NCI-H2196 (cell line): ENCODE measurements around the gene MFRP.

Experiments
- DNase-seq: peaks from one replicate; lab custom pipeline; 2025; ENCODE audit not compliant: unreplicated experiment; lab: John Stamatoyannopoulos, UW

The MFRP gene

DNA sequence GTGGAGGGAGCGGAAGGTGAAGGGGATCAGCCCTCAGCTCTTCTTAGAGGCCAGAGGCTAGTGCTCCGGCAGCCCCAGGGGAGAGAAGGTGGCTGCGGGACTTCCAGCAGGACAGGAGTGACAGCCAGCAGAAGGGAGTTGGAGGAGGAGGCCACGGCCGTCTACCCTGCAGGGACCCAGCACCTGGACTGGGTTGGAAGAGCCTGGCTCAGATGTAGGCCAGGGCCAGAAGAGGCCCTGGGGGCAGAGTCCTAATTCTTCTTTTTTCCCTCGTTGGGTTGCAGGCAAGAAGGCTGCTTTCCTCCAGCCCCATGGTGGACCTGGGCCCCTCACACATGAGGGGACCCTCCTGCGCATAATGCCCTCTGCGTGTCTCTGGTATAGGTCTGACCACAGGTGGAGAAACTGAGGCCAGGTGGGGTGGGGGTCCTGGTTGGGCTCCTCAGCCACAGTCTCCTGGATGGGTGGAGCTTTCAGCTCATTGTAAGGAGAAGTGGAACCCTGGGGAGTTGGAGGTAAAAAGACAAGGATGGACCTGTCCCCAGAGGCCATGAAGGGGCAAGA, 27.3 kb downstream of the MFRP start:
- DNase-seq = no peak

DNA sequence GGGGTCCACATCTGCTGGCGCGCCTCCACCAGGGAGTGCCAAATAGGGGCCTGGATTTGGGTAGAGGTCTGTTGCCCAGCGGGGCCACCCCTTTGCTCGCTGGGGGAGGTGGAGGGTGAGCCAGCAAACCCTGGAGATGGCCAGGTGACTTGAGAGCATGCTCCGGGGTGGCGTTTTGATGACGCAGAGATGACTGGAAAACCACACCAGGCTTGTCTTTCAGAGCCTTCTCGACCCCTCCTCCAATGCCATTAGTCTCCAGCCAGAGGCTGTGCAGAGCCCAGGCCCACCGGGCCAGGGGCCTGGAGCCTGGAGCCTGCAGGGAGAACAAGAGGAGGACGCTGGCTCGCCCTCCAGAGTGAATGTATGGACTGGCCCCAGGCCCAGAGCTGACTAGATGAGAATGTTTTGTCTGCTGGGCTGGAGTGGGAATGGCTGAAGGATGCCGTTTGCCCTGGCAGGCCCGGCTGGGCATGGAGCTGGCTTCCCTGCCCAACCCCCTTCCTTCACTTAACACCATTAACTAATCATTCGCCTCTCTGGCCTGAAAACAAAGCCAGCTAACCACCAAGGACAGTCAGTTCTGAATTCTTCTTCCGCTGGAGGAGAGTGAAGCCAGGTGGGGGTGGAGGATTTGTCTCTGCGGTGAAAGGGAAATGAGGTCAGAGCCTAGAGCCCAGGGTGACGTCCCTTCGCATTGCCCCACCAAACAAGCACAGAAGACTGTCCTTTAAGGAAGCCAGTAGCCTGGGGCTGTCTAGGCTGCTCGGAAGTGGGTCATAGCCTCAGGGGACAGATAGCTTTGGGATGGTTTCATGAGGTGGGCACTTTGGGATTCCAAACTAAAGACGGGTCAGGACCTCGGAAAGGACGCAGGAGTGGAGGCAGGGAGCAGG, 28.0 kb downstream of the MFRP start:
- DNase-seq = peak; percentile 19

DNA sequence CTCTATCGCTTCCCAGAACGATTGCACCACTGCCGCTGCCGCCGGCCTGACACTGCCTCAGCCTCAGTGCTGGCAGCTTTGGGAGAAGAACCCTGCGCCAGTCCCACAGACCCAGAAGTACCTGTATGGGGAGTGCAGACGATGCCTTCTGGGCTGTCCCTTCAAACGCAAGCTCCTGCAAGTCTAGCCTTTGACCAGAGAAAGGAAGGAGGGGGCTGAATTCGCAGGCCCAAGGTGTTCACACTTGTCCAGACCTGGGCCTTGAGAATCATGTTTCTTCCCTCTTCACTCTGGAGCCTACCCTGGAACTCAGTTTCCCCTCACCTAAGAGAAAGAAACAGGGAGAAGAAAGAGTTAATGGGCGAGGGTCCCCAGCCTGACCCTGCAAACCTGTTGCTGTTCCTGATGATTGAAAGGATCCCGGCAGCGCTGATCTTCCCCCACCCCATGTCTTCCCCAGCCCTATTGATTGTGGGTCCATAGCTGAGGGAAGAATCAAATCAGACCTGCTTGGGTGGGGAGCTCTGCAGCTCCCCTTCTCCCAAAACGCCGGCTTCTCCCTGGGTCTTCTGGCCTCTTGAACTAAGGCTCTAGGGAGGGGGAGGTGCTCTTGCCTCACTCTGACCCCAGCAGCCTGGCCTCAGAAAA, 28.8 kb downstream of the MFRP start:
- no peak for DNase-seq

DNA sequence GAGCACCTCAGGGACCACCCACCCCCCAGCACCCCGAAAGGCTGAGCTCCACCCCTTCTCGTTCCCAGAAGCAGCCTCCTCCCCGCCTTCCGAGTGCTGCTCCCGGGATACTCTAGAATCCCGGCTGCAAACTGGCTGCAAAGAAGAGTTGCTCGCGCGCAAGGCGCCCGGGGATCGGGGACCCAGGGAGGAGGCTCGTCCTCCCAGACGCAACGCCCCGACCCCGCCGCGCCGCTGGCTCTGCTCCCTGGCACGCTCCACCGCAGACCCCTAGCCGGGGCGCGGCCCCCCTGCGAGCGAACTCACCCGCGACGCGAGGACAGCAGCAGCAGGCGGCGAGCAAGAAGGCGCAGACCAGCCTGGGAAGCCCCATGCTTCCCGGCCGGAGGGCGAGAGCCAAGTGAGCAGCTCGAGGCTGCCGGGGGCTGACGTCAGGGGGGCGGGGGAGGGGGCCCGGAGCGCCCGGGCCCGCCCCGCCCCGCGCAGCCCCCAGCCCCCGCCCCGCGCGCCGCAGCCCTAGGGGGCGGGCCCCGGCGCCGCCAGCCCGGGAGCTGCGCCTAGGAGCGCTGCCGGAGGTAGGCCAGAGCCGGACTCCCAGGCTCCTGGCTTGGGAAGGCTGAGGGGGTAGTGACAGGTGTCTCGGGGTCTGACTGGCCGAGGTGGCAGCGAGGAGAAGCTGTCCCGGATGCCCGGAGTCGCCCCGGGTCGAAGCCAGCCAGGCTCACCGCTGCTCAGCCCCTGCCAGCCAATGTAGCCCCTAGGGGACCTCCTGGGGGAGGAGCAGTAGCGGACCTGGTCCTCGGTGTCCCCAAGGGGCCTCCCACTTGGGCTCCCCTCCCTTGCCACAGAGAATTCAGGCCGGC, 29.5 kb downstream of the MFRP start, which contains the start of gene MCAM:
Gene MCAM (minus strand): TSS at position 402 of the 863 bp plus-strand sequence. CDS start 29 bp downstream, at position 373.
- DNase-seq = peak; percentile 25

DNA sequence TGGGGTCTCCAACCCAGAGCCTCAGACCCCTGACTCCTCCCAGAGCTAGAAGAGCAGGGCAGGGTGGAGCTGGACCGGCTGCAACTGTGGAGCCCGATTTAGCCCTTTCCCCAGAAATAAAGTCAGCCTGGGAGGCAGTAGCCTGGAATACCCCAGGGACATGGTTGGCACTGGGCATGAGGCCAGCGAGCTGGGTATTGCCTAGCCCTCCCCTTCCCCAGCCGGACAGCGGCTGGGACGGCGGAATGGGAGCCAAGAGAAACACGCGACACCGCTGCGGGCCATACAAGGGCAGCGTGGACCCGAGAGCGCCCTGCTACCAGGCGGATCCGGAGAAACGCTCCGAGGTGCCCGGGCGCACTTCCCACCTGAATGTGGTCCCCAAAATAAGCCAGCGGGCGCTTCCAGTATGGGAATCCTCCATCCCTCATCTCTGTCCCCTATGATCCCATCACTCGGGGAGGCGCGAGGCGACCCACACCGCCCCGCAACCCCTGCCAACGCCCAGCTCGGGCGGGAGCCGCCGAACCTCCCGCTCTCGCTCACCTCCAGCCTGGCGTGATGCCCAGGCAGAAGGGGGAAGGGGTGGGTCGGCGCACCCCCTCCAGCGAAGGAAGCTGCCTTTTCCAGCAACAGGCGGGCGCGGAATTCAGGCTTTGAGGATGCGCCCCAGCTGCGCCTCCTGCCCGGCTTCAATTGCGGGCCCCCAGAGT, 30.3 kb downstream of the MFRP start:
- peak; percentile 64 for DNase-seq

DNA sequence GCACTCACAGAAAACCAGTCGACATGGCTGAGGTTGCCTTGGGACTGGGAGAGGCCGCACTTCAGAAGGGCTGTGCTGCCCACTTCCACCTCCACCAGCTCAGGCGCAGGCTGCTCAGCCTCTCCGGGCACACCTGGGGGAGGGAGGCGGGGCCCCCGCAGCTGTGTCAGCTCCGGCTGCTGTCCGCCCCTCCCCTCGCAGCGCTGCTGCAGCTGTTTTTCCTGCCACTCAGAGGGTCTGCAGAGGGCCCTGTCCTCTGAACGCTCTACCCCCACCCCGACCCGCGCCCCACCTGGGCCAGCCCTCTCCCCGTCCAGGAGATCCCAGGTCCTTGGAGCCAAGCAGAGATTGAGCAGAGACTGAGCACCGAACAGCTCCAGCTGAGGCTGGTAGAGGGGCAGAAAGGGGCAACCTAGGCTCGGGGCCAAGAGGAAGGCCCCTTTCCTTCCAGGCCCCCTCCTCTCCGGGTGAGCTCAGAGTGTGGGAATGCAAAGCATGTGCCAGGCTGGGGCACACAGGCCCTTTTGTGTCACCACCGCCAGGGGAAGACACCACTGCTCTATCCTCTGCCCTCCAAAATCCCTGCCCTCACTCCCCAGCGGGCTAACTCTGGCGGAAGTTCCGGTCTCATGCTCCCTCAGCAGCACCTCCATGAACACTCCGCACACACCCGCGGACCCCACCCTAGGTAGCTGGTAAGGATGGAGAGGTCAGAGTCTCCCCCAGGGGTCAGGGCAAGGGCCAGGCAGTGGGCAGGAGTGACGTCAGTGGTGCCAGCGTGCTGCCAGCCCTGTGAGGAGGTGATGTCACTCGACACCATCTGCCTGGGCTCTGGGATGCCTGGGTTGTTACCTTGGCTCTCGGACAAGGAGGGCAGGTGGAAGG, 31.1 kb downstream of the MFRP start:
- DNase-seq = peak; percentile 81

DNA sequence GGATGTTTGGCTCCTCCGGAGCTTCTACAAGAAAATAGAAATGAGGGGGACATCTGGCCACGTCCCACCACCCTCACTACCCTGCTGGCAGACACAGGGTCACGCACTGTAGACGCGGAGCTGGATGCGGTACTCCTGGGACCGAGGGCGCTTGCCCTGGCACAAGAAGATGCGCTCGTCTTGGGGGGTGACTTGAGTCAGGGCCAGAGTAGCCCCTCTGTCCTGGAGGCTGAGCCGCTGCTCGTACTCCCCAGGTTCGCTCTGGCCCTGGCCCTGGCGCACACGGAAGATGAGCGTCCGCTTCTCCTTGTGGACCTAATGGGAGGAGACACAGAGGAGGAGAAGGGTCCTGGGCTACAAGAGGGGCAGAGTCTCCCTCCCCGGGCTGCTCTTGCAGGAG, 31.8 kb downstream of the MFRP start:
- no peak for DNase-seq

DNA sequence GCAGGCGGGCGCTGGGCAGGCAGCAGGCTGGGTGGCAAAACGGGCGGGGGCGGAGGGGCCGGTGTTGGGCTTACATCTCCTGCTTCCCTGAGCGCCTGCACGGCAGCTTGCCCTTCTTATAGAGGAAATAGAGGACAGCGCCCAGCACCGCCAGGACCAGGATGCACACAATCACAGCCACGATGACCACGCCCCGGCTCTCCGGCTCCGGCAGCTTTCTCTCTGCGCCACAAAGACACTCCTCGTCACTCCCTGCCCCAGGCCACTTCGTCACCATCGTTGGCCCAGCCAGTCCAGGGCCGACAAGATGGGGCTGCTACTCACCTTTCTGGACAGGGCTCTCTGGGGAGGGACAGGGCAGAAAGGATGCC, 35.8 kb downstream of the MFRP start:
- DNase-seq = no peak

DNA sequence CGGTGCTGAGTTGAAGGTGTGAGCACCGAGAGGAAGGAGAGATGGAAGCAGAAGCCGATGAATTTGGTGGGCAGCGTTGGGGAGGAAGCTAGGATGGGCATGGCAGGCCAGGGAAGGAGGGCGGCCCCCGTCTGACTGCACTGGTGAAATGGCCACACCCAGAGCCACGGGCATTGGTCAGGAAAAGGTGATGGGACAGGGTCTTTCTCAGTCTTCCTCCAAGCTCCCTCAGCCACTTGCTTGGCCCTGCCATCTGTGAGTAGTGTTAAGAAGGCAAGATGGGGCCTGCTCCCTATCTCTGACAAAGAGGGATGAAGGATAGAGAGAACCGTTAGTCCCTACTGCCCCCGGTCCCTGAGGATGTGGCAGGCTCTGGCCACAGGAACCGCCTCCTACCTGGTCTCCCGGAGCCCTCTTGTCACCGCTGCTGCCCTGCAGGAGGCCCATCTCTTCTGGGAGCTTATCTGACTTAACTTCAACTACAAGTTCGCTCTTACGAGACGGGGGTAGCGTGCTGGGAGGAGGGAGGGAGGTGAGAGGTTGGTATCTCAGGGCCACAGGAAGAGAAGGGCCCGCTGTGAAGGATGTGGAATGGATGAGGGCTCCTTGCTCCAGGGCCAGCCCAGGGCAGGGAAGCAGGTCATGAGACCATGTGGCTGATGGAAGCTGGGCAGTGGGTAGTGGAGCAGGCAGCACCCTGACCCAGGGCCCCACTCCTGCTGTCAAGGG, 36.4 kb downstream of the MFRP start:
- no peak for DNase-seq

DNA sequence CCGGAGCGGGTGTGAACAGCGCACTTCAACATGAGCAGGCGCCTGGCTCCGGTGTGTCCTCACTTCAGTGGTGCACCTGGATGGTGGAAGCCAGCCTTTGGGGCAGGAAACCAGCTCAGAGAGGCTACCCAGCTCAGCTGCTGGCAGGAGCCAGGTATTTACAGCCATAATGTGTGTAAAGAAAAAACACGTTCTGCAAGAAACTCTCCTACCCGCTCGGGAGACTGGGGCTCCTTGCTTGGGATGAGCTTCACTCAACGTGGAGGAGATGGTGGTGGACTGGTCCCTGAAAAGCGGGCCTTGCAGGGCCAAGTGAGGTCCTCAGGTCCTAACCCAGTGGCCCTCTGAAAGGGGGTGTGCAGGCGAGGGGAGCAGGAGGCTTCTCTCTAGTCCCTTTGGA, 37.1 kb downstream of the MFRP start:
- DNase-seq = no peak

DNA sequence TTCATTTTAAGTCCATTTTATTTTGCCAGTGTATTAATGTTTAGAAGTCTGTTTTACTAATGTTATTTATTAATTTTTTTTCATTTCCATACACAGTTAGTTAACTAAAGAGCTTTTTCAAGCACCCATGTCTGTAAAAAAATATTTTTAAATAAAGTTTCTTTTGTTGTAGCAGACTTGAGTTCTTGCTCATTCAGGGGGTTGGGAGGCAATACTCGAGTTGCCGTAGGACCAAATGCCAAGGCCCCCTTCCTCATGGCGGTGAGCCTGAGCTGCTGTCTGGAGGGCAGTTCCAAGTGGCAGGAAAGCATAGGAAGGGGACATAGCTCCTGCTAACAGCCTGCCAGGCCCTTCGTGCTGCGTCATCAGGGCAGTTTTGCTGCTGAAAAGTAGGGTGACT, 38.5 kb downstream of the MFRP start:
- DNase-seq = no peak

DNA sequence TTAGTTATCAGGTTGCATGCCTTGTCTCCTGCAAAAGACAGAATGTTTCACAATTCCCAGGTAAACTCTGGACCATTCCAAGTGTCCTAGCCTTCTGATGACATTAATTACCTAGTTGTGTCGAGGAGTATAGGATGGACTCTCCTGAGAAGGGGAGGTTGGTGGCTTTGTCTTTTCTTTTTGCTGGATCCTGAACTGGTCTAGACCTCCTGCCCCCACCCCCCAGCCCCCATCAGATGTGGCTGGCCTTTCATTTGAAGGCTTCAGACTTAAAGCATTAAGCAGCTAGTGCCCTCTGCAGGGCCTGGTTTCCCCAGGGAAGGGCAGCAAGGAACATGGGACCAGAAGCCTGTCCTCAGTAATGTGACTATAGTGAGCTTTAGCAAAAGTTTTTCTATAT, 39.3 kb downstream of the MFRP start:
- peak; percentile 24 for DNase-seq

DNA sequence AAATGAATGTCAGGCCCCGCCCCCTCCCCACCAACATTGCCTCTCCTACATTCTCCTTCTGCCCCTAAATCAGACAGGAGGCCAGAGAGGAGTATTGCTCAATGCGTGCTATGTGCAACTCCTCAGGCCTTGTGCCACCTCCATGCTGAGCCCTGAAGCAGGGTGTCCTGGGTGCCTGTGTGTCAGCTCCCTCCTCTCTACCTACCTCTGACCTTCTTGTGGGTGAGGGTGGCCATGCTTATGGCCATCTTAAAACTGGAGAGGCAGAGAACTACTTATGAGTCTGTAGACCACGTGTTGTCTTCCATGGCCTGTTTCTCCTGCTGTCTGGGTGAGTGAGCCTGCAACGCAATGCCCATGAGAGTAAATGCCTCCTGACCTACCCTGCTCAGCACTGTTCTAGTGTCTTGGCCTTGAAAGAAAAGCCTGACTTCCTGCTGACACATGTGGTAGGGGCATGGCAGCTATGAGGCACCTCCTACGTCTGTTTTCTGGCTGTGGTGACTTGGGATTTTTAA, 40.1 kb downstream of the MFRP start:
- DNase-seq = no peak

DNA sequence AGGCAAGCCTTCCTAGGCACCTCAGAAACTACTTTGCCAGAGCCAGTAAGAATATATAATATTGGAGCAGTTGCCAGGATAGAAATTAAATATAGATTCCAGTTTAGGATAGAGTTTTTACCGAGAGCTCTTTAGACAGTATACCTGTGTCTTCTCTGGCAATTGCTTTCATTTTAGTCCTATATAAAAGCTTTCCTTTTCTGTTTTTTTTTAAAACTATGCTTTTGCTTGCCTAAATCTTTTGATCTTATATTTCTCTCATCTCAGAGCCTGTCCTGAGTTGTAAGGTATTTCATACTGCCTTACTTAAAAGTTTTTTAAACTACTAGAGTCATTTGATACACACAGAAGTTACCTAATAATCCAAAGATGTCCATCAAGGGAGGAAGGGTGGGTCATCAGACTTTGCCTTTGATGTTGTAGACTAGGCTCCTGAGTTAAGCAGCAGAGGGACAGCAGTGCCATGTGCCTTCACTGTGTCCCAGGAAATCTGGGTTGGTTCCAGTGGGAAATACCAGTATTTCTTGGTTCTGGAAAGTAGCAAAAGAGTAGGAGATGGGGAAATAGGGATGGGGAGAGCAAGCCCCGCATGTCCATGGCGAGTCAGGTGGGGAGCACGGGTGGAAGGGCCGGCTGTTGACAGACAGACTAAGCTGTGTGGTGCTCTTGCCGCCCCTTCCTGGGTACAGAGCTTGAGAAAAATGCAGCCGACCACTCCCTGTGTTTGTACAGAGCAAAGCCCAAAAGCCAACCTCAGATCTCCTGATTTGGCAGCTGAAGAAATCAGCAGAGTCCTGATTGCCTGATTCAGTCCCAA, 40.7 kb downstream of the MFRP start:
- no peak for DNase-seq

DNA sequence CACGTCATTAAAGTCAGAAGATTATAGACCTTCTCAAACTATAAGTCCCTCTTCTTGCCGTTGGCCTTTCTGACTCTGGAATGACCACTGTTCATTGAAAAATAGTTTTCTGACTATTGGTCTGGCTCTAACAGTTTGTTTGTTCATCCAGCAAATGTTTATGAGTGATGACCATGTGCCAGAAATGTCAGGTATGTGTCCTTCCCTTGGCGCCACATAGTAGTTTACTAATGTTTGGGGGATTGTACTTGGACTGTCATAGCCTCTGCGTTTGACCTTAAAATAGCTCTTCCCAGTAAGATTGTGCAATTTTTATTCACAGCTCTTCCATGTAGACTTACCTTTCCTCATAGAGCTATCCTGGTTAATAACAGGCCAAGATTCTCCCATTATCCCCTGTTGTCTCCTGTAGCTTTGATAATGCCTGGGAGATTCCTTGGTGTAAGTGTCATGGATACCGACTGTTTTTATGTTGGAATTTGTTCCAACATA, 43.2 kb downstream of the MFRP start:
- DNase-seq = no peak

DNA sequence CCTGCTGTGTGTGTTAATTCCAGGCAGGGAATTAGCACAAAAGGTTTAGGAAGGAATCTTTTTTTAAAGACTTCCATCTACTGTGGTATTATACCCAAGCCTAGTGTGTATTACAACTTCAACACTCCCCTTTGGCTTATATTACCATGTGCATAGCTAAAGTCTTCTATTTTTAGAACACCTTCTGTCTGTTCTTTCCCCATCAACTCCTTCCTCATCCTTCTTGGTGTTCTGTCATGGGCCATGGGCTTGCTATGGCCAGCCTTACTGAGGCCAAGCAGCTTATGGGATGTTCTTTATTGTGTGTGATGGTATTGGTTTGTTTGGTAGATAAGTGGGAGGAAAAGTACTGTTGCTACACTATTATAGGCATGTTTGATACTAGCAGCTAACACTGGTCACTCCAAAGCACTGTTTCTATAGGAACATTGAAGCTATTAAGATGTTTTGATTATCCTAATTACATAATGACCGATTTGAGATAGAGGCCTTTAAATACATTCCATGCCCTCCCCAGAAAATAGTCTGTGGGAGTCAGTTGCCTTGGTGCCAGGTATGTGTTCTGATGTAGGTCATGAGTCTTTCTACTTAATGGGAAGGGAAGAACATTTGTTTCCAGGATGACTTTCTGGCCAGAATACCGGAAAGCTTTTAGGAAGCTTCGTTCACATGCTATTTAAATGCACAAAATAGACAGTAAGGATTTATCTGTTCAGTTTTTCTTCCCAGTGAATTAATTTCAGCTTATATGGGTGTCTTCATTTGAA, 46.1 kb downstream of the MFRP start:
- no peak for DNase-seq

DNA sequence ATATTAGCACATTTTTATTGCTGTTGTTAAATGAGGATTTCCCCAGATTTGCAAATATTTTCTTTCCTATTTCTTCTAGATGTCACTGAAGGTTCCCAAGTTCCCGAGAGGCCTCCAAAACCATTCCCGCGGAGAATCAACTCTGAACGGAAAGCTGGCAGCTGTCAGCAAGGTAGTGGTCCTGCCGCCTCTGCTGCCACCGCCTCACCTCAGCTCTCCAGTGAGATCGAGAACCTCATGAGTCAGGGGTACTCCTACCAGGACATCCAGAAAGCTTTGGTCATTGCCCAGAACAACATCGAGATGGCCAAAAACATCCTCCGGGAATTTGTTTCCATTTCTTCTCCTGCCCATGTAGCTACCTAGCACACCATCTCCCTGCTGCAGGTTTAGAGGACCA, 47.1 kb downstream of the MFRP start:
- no peak for DNase-seq
